Gastroesophageal sphincter (tissue), 4 donors: ENCODE results near the gene ADRM1. TPM values are rescaled to one million over a fixed set of nuclear protein-coding genes. Genes with fewer than 3 reads are reported as not detected.

Experiments used
- ATAC-seq: fragments of 150-250 bp; one replicate; pipeline ENCODE4 v1.9.1; 2016; ENCODE audit warnings: mild to moderate bottlenecking, moderate library complexity
- H3K27ac ChIP-seq, 4 donors: fragments of 200-600 bp; sonication (generic) in 3 of 4; 1 replicate in 3 of 4; 2 replicates in 1 of 4; pipeline ENCODE4 v1.5.1; 2016 to 2019
- H3K27me3 ChIP-seq: fragments of 200-600 bp; sonication (generic); one replicate; pipeline ENCODE4 v1.5.1; 2019
- H3K36me3 ChIP-seq, 2 donors: fragments of 200-600 bp; sonication (generic); one replicate each; pipeline ENCODE4 v1.5.1; 2019; ENCODE audit warnings: control low read depth in 1 of 2
- H3K4me1 ChIP-seq, 3 donors: fragments of 200-600 bp; sonication (generic); 1 replicate in 2 of 3; 2 replicates in 1 of 3; pipeline ENCODE4 v1.5.1; 2016 to 2019; ENCODE audit warnings: control low read depth in 2 of 3
- H3K4me3 ChIP-seq, 2 donors: fragments of 200-600 bp; sonication (generic); one replicate each; pipeline ENCODE4 v1.5.1; 2019; ENCODE audit warnings: mild to moderate bottlenecking in 1 of 2, moderate library complexity in 1 of 2
- H3K9me3 ChIP-seq, 3 donors: fragments of 200-600 bp; sonication (generic); one replicate each; pipeline ENCODE4 v1.5.1; 2017 to 2019; ENCODE audit warnings: control low read depth in 2 of 3
- EP300 ChIP-seq: sonication (generic); formaldehyde crosslinking; IDR thresholded peaks from one replicate; pipeline ENCODE4 v1.6.1; 2017; ENCODE audit warnings: antibody characterized with exemption, mild to moderate bottlenecking
- POLR2A ChIP-seq, 2 donors: fragments of 450-650 bp; IDR thresholded peaks; one replicate each; pipeline ENCODE4 v1.6.1; 2017; ENCODE audit warnings: antibody characterized with exemption in 2 of 2, mild to moderate bottlenecking in 2 of 2, moderate library complexity in 1 of 2
- POLR2AphosphoS5 ChIP-seq: sonication (generic); formaldehyde crosslinking; IDR thresholded peaks from one replicate; pipeline ENCODE4 v1.6.1; 2017; ENCODE audit warnings: antibody characterized with exemption
- WGBS, 2 donors: methylation state at CpG; one replicate each; pipeline ENCODE4 v1.1.5; 2018; ENCODE audit warnings: low coverage in 1 of 2; 5-methylcytosine and 5-hydroxymethylcytosine counted together
- total RNA-seq, 4 donors: library from RNA; depleted of rRNA; stranded (reverse); fragments of >200 nt; gene quantifications; one replicate each; pipeline ENCODE4 v1.1.0, GENCODE V29; 2016
- TF ChIP-seq, protein P1 (sequence below), 4 experiments: fragments of 200-600 bp in 2 of 4; fragments of 450-650 bp in 2 of 4; sonication (generic) in 1 of 4; IDR thresholded peaks; one replicate each; pipeline ENCODE4 v1.5.1; 2017 to 2019; ENCODE audit warnings: antibody characterized with exemption in 4 of 4, mild to moderate bottlenecking in 2 of 4, moderate library complexity in 2 of 4

Gene ADRM1
- total RNA-seq, 4 donors from 2014 or later, result 131 to 182 (median 151) TPM

DNA sequence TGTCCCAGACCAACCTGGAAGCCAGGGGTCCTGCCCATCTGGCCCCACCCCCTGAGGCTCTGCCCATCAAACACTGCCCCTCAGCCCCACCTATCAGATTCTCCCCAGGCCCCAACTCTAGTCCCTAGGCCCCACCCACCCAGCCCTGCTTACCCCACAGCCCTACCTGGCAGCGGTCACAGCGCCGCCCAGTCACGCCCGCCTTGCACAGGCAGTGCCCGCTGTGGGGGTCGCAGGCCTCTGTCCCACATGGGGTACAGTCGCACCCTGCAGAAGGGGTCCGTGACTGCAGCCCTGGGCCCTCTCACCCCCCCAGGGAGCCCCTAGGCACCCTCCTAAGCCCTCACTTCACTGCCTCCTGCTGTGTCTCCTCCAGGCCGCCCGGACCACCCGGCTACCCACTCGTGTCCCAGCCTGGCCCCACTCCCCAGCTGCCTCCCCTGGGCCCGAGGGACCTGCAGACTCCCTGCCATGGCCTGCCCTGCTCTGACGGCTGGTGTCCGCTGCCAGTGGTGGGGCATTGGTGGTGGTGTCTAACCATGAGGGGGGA is 19.8 kb downstream of the ADRM1 start:
- no peaks in the 10 kb centered on the region for H3K27me3 ChIP-seq
- H3K4me3 ChIP-seq, result no peak overlapping the region
- no CpG with 5 or more reads among the region's 16 CpGs for WGBS, 2 donors
- H3K36me3 ChIP-seq, result peaks cover 0 to 92% of the 10 kb centered on the region in 2 donors
- H3K27ac ChIP-seq, result peak overlapping the region in 3 of 4 donors; percentile 37 to 59 (median 57)
- no peaks in the 10 kb centered on the region for H3K9me3 ChIP-seq
- H3K4me1 ChIP-seq, result peaks cover 0 to 19% (median 0%) of the 10 kb centered on the region in 3 donors
- TF ChIP-seq EP300, result no peak
- TF ChIP-seq, protein P1, sequence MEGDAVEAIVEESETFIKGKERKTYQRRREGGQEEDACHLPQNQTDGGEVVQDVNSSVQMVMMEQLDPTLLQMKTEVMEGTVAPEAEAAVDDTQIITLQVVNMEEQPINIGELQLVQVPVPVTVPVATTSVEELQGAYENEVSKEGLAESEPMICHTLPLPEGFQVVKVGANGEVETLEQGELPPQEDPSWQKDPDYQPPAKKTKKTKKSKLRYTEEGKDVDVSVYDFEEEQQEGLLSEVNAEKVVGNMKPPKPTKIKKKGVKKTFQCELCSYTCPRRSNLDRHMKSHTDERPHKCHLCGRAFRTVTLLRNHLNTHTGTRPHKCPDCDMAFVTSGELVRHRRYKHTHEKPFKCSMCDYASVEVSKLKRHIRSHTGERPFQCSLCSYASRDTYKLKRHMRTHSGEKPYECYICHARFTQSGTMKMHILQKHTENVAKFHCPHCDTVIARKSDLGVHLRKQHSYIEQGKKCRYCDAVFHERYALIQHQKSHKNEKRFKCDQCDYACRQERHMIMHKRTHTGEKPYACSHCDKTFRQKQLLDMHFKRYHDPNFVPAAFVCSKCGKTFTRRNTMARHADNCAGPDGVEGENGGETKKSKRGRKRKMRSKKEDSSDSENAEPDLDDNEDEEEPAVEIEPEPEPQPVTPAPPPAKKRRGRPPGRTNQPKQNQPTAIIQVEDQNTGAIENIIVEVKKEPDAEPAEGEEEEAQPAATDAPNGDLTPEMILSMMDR (IDR thresholded peaks at IDR 0.05), result no peak
- TF ChIP-seq POLR2AphosphoS5, result no peak
- TF ChIP-seq POLR2A (IDR thresholded peaks at IDR 0.05), result no peak
- ATAC-seq, result no peak

DNA sequence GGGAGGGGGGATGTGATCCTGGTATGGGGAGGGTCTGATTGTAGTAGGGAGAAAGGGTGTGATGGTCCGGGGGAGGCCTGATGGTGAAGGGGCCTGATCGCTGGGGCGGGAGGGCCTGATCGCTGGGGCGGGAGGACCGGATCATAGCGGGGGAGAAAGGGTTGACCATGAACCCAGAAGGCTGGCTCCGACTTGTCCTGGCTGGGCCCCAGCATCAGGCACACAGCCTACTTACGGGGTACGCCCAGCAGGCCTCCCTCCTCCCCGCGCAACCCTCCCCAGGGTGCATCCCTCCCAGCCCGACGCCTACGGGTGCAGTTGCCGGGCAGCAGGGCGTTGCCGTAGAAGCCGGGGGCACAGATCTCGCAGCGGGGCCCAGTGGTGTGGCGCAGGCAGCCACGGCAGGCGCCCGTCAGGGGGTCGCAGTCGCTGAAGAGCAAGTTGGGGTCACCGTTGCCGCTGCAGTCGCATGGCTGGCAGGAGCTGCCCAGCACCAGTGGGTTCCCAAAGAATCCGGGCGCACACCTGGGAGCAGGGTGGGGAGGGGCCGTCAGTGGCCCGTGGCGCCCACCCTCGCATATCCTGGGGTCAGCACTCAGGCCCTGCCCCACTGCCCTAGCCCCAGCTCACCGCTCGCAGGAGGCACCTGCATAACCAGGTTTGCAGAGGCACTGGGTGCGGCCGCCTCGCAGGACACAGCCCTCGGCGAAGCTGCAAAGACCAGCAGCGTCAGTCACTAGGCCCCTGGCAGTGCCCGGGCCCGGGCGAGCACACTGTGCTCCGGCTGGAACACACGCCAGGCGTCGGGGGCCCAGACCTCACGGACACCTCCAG is 20.6 kb downstream of the ADRM1 start:
- H3K4me3 ChIP-seq, result no peak overlapping the region
- H3K36me3 ChIP-seq, result peaks cover 0 to 94% of the 10 kb centered on the region in 2 donors
- no peak for TF ChIP-seq POLR2A (IDR thresholded peaks at IDR 0.05)
- WGBS, 2 donors, result 20% methylated on average over 1 of the region's 52 CpGs; no CpG with 5 or more reads in 1 of the 2 donors
- peak overlapping the region in 1 of 4 donors; percentile 59 for H3K27ac ChIP-seq
- peaks cover 0 to 19% (median 0%) of the 10 kb centered on the region in 3 donors for H3K4me1 ChIP-seq
- no peaks in the 10 kb centered on the region for H3K9me3 ChIP-seq
- no peak for ATAC-seq
- no peaks in the 10 kb centered on the region for H3K27me3 ChIP-seq

DNA sequence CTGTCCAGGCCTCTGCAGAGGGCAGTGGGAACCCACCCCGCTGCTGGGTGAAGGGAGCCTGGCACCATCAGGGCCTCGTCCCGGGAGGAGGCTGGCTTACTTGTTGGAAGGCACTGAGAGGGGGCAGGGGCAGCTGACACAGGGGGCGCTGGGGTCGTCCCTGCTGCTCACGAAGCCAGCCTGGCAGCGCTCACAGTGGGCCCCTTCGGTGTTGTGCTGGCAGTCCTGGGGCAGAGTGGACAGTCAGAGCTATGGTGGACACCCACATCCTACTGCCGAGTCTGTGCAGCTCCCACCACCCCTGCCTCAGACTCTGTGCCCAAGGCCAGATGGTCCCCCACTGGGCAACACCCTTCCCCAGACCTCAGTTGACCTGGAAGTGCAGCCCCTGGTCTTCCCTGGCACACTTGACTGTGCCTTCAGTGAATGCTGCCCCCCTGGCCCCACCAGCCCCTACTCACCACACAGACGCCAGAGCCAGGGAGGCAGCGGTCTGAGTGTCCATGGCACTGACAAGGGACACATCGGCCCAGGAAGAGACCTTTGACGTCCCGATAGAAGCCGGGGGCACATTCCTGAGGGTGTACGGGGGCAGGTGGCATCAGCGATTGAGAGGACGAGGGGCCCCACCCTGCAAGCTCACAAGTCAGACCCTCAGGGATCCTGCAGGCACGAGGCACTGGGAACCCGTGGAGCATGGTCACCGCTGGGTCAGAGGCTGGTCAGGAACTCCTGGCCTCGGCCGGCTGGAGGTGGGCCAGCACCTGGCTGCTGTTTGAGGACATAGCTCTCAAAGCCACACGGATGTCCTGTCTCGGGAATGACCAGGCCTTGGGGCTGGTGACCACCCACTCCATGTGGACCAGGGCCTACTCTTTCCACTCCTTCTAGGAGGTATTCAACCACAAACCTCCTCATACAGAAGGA is 21.4 kb downstream of the ADRM1 start:
- peaks cover 0 to 94% of the 10 kb centered on the region in 2 donors for H3K36me3 ChIP-seq
- no CpG with 5 or more reads among the region's 25 CpGs for WGBS, 2 donors
- H3K4me3 ChIP-seq, result no peak overlapping the region
- H3K9me3 ChIP-seq, result no peaks in the 10 kb centered on the region
- no peaks in the 10 kb centered on the region for H3K27me3 ChIP-seq
- H3K27ac ChIP-seq, result peak overlapping the region in 1 of 4 donors; percentile 59
- TF ChIP-seq, protein P1 (IDR thresholded peaks at IDR 0.05), result no peak
- TF ChIP-seq POLR2A (IDR thresholded peaks at IDR 0.05), result no peak
- TF ChIP-seq POLR2AphosphoS5, result no peak
- TF ChIP-seq EP300, result no peak
- H3K4me1 ChIP-seq, result peaks cover 0 to 18% (median 0%) of the 10 kb centered on the region in 3 donors
- no peak for ATAC-seq

DNA sequence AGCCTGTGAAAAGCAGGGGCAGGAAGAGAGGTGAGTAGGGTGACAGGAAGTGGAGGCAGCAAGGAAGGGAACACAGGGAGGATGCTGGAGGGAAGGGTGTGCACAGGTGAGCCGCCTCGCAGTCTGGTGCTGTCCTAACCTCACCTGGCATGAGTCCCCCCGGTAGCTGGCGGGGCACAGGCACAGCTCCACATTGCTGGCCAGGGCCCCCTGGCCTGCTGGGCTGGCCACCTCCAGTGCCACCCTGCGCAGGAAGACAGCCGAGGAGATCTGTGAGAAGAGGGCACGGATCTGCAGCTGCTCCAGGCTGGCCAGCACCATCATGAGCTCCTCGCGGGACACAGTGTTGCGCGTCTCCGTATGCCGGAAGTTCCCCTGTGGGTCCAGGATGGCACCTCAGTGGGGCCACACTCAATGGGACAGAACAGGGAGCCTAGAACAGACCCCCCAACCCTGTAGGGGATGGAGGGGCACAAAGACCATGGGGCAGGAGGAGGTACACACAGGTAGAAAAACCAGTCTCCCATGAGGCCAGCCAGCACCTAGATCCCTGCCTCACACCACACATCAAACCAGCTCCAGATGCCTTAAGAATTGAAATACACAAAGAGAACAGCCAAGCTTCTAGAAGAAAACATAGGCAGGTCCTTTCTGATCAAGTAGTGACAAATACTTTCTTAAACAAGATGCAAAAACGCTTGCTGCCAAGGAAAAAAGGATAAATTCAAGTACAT is 22.5 kb downstream of the ADRM1 start:
- ATAC-seq, result no peak
- peaks cover 0 to 94% of the 10 kb centered on the region in 2 donors for H3K36me3 ChIP-seq

More for the DNA sequence above, 22.5 kb downstream of the ADRM1 start:
- no peaks in the 10 kb centered on the region for H3K9me3 ChIP-seq
- no peak overlapping the region for H3K4me3 ChIP-seq
- peaks cover 0 to 14% (median 0%) of the 10 kb centered on the region in 3 donors for H3K4me1 ChIP-seq
- no peak overlapping the region for H3K27ac ChIP-seq
- WGBS, 2 donors, result 81 to 93% methylated on average over 5 to 7 of the region's 14 CpGs
- TF ChIP-seq EP300, result no peak
- TF ChIP-seq POLR2A (IDR thresholded peaks at IDR 0.05), result no peak
- TF ChIP-seq POLR2AphosphoS5, result no peak
- TF ChIP-seq, protein P1 (IDR thresholded peaks at IDR 0.05), result no peak
- no peaks in the 10 kb centered on the region for H3K27me3 ChIP-seq
